NAMALWA (cell line): Measurements from ENCODE around the gene SPOP.
"Not testable (repeated sequence)": the region's sequence is repeated elsewhere in the genome, so short reads cannot be mapped to it uniquely, and the experiment has no call there.

Experiments
- DNase-seq: peaks from one replicate; pipeline ENCODE4 v3.0.0-alpha.2; 2015; ENCODE audit warnings: low spot score

SPOP gene

GRCh38 chr17:49647256-49647585 is 30.7 kb downstream of the SPOP start:
- DNase-seq, result no peak

GRCh38 chr17:49646391-49647255 is 31.3 kb downstream of the SPOP start:
- no peak for DNase-seq

GRCh38 chr17:49646056-49646390 is 31.9 kb downstream of the SPOP start:
- DNase-seq, result not testable (repeated sequence)

DNA sequence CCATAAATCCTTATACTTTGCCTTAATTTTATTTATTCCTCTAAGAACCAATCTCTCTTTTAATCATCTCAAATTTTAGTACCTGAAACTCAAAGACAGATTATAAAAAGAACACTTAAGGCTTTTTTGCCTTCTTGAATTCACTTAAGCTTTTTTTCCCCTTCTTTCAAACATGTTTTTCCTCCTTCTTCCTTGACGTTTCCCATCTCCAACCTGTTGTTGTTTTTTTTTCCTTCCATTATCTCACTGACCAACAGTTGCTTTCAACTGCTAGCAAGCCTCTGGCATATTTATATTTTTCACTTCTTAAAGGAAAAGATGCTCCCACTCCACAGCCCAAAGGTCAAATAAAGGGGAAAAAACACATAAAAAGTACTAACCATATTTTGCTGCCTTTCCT is 32.2 kb downstream of the SPOP start:
- no peak for DNase-seq

- DNase-seq, result no peak
Observed at GRCh38 chr17:49640556-49640955, 37.3 kb downstream of the SPOP start.

DNA sequence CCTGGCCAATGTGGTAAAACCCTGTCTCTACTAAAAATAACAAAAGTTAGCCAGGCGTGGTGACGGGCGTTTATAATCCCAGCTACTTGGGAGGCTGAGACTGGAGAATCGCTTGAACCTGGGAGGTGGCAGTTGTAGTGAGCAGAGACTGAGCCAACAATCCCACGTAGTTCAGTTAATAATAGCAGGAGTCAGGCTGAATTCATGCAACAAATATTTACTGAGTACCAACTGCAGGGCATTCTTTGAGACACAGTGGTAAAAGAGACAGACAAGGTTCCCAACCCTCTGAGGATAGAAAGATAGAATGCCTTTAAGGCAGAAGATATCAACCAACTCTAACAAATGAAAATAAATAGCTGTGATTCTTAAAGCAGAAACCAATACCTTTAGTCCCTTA is 39.1 kb downstream of the SPOP start:
- DNase-seq, result no peak

GRCh38 chr17:49637739-49638138 is 40.2 kb downstream of the SPOP start:
- DNase-seq, result no peak

- no peak for DNase-seq
Observed at GRCh38 chr17:49637050-49637449, 40.8 kb downstream of the SPOP start.

GRCh38 chr17:49635121-49635520 is 42.8 kb downstream of the SPOP start:
- DNase-seq, result no peak

- no peak for DNase-seq
Observed at GRCh38 chr17:49634485-49634860, 43.4 kb downstream of the SPOP start.

DNA sequence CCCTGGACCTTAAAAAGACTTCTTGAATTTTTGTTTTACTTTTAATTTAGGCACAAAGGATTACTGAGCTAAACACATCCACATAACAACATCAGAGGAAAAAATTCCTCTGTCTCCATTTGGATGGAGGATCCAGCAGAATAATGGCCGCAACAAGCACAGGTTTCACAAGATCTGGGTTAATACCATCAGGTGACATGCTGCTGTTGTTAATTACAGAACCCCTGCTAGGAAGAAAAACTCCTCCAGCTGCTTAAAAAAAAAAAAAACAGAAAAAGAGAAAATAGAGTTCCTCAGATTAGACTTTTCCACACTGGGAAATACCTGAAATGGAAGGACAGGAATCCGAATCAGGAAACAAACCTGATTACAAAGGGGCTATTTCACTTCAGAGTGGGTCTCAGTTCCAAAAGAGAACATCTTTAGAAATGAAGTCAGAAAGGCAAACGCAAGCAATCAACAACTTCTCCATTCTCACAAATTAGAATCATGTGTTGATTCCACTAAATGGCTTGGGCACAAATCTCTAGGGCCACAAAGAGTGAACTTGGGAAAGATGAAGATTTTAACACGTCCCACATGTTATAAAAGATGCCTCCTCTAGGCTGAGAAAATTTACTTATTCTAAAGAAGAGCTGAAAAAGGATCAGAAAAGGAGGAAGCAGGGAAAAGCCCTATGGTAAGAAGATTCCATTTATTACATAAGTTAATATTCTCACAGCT is 44.0 kb downstream of the SPOP start:
- no peak for DNase-seq

DNA sequence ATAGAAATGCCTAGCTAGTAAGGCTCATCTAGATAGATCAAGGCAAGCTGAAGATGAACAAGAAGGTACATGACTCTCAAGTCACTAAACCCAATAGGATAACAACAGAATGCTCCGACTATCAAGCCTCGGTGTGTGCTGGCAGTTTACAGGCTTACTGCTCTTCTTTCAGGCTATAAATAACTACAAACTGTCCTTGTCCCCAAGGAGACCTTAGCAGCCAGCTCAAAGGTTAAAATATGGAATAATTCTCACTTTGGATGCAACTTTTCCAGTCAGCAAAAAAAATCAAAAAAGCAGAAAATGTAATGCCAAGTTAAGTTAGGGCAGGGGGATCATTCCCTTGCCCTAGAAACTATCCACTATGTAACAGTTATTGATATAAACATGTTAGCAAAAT is 44.6 kb downstream of the SPOP start:
- no peak for DNase-seq

GRCh38 chr17:49632201-49632600 is 45.7 kb downstream of the SPOP start:
- DNase-seq, result no peak

- DNase-seq, result no peak
Observed at GRCh38 chr17:49631496-49631895, 46.4 kb downstream of the SPOP start.

- no peak for DNase-seq
Observed at GRCh38 chr17:49630113-49630900, 47.6 kb downstream of the SPOP start.

DNA sequence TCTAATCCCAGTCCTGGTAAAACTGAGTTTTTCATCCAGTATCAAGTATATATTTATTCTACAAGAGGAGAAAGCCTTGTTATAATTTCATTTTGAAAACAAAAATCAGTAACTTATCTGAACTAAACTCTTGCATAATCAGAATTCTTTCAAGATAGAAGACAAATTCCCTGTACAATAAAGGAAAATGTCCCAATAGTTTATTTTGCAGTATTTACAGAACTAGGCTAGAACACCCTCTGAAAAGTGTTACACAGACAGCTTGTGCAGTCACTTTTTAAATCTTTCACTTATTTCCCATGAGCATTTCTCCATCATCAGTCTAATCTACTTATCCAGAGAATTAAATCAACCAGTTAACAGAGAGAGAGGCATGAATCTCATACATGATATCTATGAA is 48.5 kb downstream of the SPOP start:
- DNase-seq, result no peak

- DNase-seq, result no peak
Observed at GRCh38 chr17:49624896-49625295, 53.0 kb downstream of the SPOP start.

DNA sequence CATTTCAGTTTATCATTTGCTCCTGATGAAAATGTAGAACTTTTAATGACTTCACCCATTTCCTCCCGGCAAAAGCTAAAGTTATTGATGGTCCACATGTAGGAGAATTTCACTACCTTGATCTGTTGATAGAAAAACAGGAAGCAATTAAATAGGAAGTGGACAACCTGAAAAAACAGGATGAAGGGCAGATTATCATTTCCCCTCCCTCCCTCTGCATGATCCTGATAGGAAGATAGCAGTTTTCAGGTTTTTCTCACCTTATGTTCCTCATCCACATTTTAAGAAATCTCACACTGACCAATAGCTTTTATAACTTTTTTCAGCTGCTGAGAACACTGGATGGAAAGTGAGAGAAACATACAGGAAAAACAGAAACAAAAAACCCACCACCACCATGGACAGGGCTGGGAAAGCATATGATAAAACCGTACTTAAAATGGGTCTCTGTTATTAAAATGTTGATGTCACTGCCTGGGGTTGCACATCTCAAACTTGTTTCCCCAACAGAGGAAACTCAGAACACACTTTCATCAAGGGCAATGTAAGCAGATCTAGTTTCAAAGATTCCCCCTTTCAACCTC is 55.9 kb downstream of the SPOP start:
- no peak for DNase-seq

- DNase-seq, result no peak
Observed at GRCh38 chr17:49621420-49621819, 56.5 kb downstream of the SPOP start.

DNA sequence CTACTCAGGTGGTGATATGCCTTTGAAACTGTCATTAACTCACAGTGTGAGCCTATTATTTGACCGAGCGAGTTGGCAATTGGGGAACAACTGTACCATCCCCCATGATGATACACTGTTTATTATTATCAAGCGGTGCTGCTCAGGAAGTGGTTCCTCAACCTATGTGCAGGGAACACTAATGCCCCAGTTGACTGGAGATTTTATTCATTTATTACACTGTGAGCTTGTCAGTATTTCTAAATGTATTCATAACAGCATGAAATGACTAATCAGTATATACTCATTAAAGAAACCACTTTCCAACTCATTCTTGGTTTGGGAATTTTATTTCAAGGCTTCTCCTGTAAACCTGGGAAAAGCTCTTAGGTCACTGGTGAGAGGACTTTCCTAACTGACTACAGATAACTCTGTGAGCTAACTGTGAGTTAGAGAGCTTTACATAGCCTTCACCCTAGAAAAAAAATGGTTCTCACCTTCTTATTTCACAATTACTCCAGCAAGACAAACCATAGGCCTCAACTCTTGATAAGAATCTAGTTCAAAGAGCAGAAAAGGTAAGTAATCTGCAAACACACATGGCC is 59.8 kb downstream of the SPOP start:
- no peak for DNase-seq

DNA sequence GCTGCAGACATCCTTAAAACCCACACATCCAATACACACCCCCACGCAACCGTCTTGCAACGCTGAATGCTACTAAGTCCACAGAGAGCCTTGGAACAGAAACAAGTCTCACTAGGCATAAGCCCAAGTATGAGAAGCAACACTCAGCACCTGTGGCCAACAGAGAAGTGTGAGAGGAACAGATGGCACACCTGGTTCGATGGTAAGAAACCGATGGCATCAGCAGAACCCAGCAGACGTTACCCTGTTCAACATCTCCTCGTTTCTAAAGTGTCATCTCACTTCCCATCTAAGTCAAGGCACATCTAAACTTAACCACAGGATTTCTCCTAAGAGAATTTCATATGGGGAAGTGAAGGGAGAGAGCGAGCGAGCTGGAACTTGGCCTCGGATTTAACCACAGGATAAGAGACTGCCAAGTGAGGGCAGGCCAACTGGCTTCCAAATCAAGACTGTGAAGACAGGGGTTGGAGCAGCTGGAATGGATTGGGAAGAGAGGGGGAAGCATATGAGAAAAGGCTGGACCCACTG is 61.2 kb downstream of the SPOP start:
- no peak for DNase-seq

DNA sequence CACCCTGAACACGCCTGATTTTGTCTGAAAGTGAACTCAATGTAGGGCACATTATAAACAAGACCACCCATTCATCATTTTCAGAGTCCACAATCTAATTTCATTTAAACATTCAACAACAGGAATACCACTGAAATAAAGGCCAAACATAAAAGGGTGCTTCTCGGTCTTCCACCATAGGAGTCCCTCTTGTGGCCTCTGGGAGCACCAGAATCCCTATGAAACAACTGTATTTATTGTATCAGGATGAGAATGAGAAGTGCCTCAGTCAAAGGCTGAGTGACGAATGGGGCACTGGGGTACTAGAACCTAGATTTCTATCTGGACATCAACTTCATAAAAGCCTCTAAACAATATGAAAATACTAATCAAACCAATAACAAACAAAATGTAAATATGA is 61.8 kb downstream of the SPOP start:
- no peak for DNase-seq
